A673 (cell line): Measurements from ENCODE around the gene GALNTL6. TPM values are rescaled to one million over a fixed set of nuclear protein-coding genes. Genes with fewer than 3 reads are reported as not detected.

Experiments
- BruUV-seq: library from RNA; stranded (reverse); fragments of 400-500 nt; replicated peaks from 2 replicates; lab custom pipeline; 2021; lab: Mats Ljungman, UMichigan
- CTCF ChIA-PET: fragments of 300-600 bp; sonication (Branson Sonifier 250); formaldehyde crosslinking; loops from one replicate; lab custom pipeline; 2022; ENCODE audit warnings: antibody characterized with exemption; lab: Charles Lee
- POLR2A ChIA-PET: fragments of 300-600 bp; sonication (Branson Sonifier 250); formaldehyde crosslinking; loops from one replicate; lab custom pipeline; 2022; ENCODE audit warnings: antibody characterized with exemption; ENCODE audit not compliant: low non-redundant PET; lab: Charles Lee
- DNase-seq: peaks from one replicate; pipeline ENCODE4 v3.0.0-alpha.2; 2015; ENCODE audit warnings: low spot score
- H3K27ac ChIP-seq: fragments of 200-600 bp; sonication (generic); 2 replicates; pipeline ENCODE4 v1.5.1; 2016; ENCODE audit warnings: mixed run types, low read depth, mild to moderate bottlenecking, mixed read lengths, antibody characterized with exemption, low read length; ENCODE audit not compliant: poor library complexity, severe bottlenecking
- H3K27me3 ChIP-seq: fragments of 200-600 bp; sonication (generic); replicated peaks from 2 replicates; pipeline ENCODE4 v1.6.1; 2017; ENCODE audit warnings: mixed run types, low read depth, mild to moderate bottlenecking, mixed read lengths, antibody characterized with exemption, low read length; ENCODE audit not compliant: insufficient read depth, poor library complexity
- H3K36me3 ChIP-seq: fragments of 200-600 bp; sonication (generic); 2 replicates; pipeline ENCODE4 v1.6.1; 2016; ENCODE audit warnings: mixed run types, mild to moderate bottlenecking, mixed read lengths, antibody characterized with exemption, low read length; ENCODE audit not compliant: insufficient read depth, poor library complexity, severe bottlenecking
- H3K4me1 ChIP-seq: fragments of 200-600 bp; sonication (generic); 2 replicates; pipeline ENCODE4 v1.6.1; 2017; ENCODE audit warnings: mixed run types, mild to moderate bottlenecking, mixed read lengths, antibody characterized with exemption, low read length; ENCODE audit not compliant: insufficient read depth, poor library complexity, severe bottlenecking
- H3K4me3 ChIP-seq: fragments of 200-600 bp; sonication (generic); 2 replicates; pipeline ENCODE4 v1.5.1; 2016; ENCODE audit warnings: low read depth, mixed run types, mild to moderate bottlenecking, mixed read lengths, low read length; ENCODE audit not compliant: poor library complexity, severe bottlenecking
- H3K9me3 ChIP-seq: fragments of 200-600 bp; sonication (generic); 2 replicates; pipeline ENCODE4 v1.6.1; 2016; ENCODE audit warnings: mixed run types, low read depth, mild to moderate bottlenecking, mixed read lengths, antibody characterized with exemption, low read length; ENCODE audit not compliant: poor library complexity, severe bottlenecking
- CTCF ChIP-seq: fragments of 300-800, 200-600 bp; sonication (generic); conservative IDR thresholded peaks from 2 replicates; pipeline ENCODE4 v1.5.1; 2017; ENCODE audit warnings: low read depth, mild to moderate bottlenecking, antibody characterized with exemption, low read length, moderate library complexity, mixed read lengths
- EZH2 ChIP-seq: fragments of 200-600 bp; sonication (generic); IDR thresholded peaks from 2 replicates; pipeline ENCODE4 v1.6.1; 2017; ENCODE audit warnings: borderline replicate concordance, low read depth, mild to moderate bottlenecking, mixed read lengths, antibody characterized with exemption, low read length; ENCODE audit not compliant: poor library complexity, severe bottlenecking
- intact Hi-C: fragments of 100-400 bp; cut with micrococcal nuclease; formaldehyde crosslinking; loops from one replicate; pipeline ENCODE4 v1.10.0; 2022; ENCODE audit not compliant: unreplicated experiment
- total RNA-seq: library from RNA; stranded (reverse); gene quantifications from 2 replicates; pipeline ENCODE4 v1.2.3, GENCODE V29; 2021

The GALNTL6 gene
- total RNA-seq, 1 experiment from 2014 or later: 0.30 TPM

DNA sequence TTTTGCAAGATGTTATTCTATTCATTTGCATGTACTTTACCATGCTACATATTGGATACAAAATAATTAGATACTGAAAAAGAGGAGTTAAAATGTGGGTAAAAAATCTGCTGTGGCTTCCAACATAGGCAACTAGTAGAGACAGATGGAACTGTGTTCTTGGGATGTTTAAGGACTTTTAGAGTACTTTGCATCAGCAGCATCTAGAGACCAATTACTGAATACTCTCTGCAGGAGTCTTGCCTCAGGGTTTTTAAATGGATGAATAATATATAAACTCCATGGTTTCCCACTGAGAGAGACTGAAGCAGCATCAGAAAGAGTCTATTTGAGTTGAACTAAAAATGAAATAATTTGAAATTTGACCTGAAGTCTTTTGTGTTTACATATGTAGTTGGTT lies 676.7 kb downstream of the GALNTL6 start:
- intact Hi-C loops: no loop called here
- peak; percentile 74 for DNase-seq
- H3K9me3 ChIP-seq: no peaks in the 10 kb centered on the region
- no peak overlapping the region for H3K4me3 ChIP-seq
- no peaks in the 10 kb centered on the region for H3K27me3 ChIP-seq
- BruUV-seq: no TSS peak
- POLR2A ChIA-PET: no interaction called here
- CTCF ChIA-PET: no interaction called here
- H3K36me3 ChIP-seq: no peaks in the 10 kb centered on the region
- no peak overlapping the region for H3K27ac ChIP-seq
- no peak for TF ChIP-seq CTCF
- no peak for TF ChIP-seq EZH2
- no peaks in the 10 kb centered on the region for H3K4me1 ChIP-seq

DNA sequence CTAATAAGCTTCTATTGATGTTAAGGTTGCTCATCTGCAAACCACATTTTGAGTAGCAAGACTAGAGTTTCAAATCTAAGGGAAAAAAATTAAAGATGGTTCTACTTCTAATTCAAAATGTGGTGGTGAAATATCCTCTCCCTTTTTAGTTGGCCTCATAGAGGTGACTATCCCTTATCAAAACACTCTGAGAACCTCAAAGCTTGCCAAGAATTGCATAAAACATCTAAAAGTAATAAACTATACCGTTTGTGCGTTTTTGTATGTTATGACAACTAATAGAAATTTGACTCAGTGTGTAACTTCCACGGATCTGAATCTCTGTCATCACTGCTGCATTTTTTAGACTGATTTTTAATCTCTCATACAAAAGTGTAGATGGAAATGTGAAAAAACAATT lies 682.6 kb downstream of the GALNTL6 start:
- no peak overlapping the region for H3K27ac ChIP-seq
- H3K4me1 ChIP-seq: no peaks in the 10 kb centered on the region
- H3K4me3 ChIP-seq: no peak overlapping the region
- no peaks in the 10 kb centered on the region for H3K36me3 ChIP-seq
- intact Hi-C loops: no loop called here
- TF ChIP-seq EZH2: no peak
- no peak for TF ChIP-seq CTCF
- BruUV-seq: no TSS peak
- no peaks in the 10 kb centered on the region for H3K27me3 ChIP-seq
- H3K9me3 ChIP-seq: no peaks in the 10 kb centered on the region
- no peak for DNase-seq
- ChIA-PET CTCF (no interaction called here), POLR2A (no interaction called here)

DNA sequence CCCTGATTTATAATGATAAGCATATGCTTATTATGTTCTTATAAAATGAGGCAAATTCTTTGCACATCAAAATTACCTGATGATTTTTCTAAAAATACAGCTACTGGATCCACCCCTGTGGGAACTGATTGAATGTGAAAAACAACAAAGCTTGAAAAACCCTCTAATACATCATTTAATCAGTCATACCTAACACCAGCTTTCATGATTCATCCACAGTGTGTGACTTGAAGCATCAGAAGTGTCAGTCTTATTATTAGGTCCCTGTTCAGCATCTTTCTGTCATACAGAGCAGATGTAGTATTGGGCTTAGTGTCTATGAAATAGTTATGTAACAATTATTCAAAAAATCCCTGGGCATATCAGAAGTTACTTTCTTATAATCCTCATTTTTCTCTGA lies 684.1 kb downstream of the GALNTL6 start:
- DNase-seq: no peak
- H3K9me3 ChIP-seq: no peaks in the 10 kb centered on the region
- CTCF ChIA-PET: no interaction called here
- TF ChIP-seq CTCF (no peak), EZH2 (no peak)
- H3K4me1 ChIP-seq: no peaks in the 10 kb centered on the region
- no peak overlapping the region for H3K4me3 ChIP-seq
- H3K27ac ChIP-seq: no peak overlapping the region
- no TSS peak for BruUV-seq
- H3K36me3 ChIP-seq: no peaks in the 10 kb centered on the region
- no peaks in the 10 kb centered on the region for H3K27me3 ChIP-seq
- intact Hi-C loops: no loop called here
- POLR2A ChIA-PET: no interaction called here
